Measurements from ENCODE around the gene TREH.
"Not testable (repeated sequence)": the region's sequence is repeated elsewhere in the genome, so short reads cannot be mapped to it uniquely, and the experiment has no call there.

DNA sequence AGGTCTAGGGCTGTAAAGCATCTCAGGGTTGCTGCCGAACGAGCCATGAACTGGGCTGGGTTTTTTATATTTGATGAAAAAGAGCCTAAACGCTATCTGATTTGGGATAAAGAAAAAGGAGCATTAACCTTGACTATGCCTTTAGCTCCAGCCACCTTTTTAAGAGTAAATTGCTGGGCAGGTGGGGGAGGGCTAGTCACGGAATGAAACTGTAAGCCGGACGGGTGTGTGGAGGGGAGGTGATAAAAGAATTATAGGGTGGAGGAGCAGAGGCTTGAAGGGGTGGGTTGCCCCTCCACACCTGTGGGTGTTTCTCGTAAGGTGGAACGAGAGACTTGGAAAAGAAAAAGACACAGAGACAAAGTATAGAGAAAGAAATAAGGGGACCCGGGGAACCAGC lies 41.3 kb upstream of the TREH start:
- TF ChIP-seq POLR2A, CTCF (IDR thresholded peaks at IDR 0.05): not testable (repeated sequence)

Measured in body of pancreas (tissue), 4 donors.